HL-60 (cell line): ENCODE measurements around the gene DTNA.

Experiments
- DNase-seq, 2 experiments: peaks; one replicate each; pipeline ENCODE4 v3.0.0-alpha.2; 2010 to 2020; ENCODE audit warnings: low read depth in 1 of 2, low spot score in 1 of 2
- H3K27ac ChIP-seq: fragments of 250-450 bp; sonication (Bioruptor Pico); replicated peaks from 2 replicates; pipeline ENCODE4 v1.5.1; 2020; ENCODE audit warnings: mild to moderate bottlenecking, moderate library complexity
- H3K27me3 ChIP-seq: fragments of 250-450 bp; sonication (Bioruptor Pico); 2 replicates; pipeline ENCODE4 v1.5.1; 2021; ENCODE audit warnings: mild to moderate bottlenecking, moderate library complexity; ENCODE audit not compliant: insufficient read depth, poor library complexity, severe bottlenecking
- H3K4me3 ChIP-seq: replicated peaks from 2 replicates; pipeline ENCODE4 v1.5.1; 2011; ENCODE audit warnings: mild to moderate bottlenecking, control low read depth, low read length; ENCODE audit not compliant: insufficient read depth
- CTCF ChIP-seq: IDR thresholded peaks from one replicate; pipeline ENCODE4 v1.5.1; 2011; ENCODE audit warnings: low read length, control low read depth, inconsistent platforms; ENCODE audit not compliant: insufficient read depth
- GABPA ChIP-seq: IDR thresholded peaks from 2 replicates; pipeline ENCODE4 v1.6.1; 2012; ENCODE audit warnings: low read depth
- POLR2AphosphoS5 ChIP-seq: IDR thresholded peaks from 2 replicates; pipeline ENCODE4 v1.6.1; 2012; ENCODE audit warnings: low read depth
- REST ChIP-seq: IDR thresholded peaks from 2 replicates; pipeline ENCODE4 v1.6.1; 2012; ENCODE audit warnings: low read depth; ENCODE audit not compliant: insufficient replicate concordance
- SPI1 ChIP-seq: IDR thresholded peaks from 2 replicates; pipeline ENCODE4 v1.6.1; 2012; ENCODE audit warnings: low read depth, mild to moderate bottlenecking, borderline replicate concordance

DTNA gene

GRCh38 chr18:34828093-34828492 lies 118.0 kb downstream of the DTNA start:
- no peak for DNase-seq
- no peak overlapping the region for H3K27ac ChIP-seq
- no peak overlapping the region for H3K4me3 ChIP-seq
- TF ChIP-seq CTCF = no peak
- no peak for TF ChIP-seq REST
- no peak for TF ChIP-seq POLR2AphosphoS5
- TF ChIP-seq GABPA = no peak
- no peak for TF ChIP-seq SPI1
- peaks cover 2% of the 10 kb centered on the region for H3K27me3 ChIP-seq

- no peak for DNase-seq
- Histone ChIP-seq H3K4me3 (no peak overlapping the region), H3K27me3 (no peaks in the 10 kb centered on the region), H3K27ac (no peak overlapping the region)
- TF ChIP-seq POLR2AphosphoS5 = no peak
- no peak for TF ChIP-seq REST
- no peak for TF ChIP-seq GABPA
- no peak for TF ChIP-seq SPI1
- TF ChIP-seq CTCF = no peak
Observed at GRCh38 chr18:34834897-34835296, 124.8 kb downstream of the DTNA start.

- no peak overlapping the region for H3K27ac ChIP-seq
- no peak for DNase-seq
- TF ChIP-seq CTCF (no peak), POLR2AphosphoS5 (no peak), REST (no peak), GABPA (no peak), SPI1 (no peak)
- no peaks in the 10 kb centered on the region for H3K27me3 ChIP-seq
- H3K4me3 ChIP-seq = no peak overlapping the region
Observed at GRCh38 chr18:34835466-34835865, 125.4 kb downstream of the DTNA start.
